HG02884 (cell line): Measurements from ENCODE around the gene FHIP2A.
"Not testable (repeated sequence)": the region's sequence is repeated elsewhere in the genome, so short reads cannot be mapped to it uniquely, and the experiment has no call there.

Experiments used
- ATAC-seq: cut with Tn5 transposase; IDR thresholded peaks from one replicate; pipeline ENCODE4 v1.9.1; 2021; ENCODE audit warnings: mild to moderate bottlenecking, moderate library complexity; ENCODE audit not compliant: unreplicated experiment

Gene FHIP2A

DNA sequence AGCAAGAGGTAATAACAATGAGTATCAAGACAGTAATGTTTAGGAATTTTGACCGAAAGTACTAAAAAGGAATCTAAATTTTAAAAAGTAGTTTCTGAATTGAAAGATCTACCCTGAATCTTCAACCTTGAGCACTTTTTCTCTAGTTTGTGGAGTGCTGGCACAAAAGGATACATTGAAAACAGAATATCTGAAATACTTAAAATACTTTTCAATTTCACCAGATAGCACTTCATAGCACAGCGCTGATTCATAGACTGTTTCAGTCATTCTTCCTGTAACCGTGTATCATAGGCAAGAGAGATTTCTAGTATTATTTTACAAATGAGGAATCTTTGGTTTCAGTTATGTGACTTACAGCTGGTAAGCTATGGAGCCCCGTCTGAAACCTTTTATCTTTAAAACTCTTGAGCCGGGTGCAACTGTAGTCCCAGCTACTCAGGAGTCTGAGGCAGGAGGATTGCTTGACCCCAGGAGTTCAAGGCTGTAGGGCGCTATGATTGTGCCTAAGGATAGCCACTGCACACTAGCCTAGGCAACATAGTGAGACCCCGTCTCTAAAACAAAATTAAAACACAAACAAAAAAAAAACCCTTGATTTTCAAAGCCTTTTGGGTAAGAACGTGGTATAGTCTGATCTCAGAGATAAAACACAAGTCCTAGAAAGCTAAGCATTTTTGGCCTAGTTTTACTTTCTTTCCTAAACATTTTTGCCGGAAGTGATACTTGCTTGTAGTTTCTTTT lies 35.1 kb downstream of the FHIP2A start:
- ATAC-seq: no peak

DNA sequence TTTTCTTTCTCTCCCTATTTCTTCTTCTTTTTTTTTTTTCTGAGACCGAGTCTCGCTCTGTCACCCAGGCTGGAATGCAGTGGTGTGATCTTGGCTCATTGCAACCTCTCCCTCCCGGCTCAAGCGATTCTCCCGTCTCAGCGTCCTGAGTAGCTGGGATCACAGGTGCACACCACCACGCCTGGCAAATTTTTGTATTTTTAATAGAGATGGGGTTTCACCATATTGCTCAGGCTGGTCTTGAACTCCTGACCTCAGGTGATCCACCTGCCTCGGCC lies 35.6 kb downstream of the FHIP2A start:
- not testable (repeated sequence) for ATAC-seq

- no peak for ATAC-seq
Measured at GRCh38 chr10:114857922-114858629, 36.5 kb downstream of the FHIP2A start.

- no peak for ATAC-seq
Measured at GRCh38 chr10:114859222-114859621, 37.6 kb downstream of the FHIP2A start.

DNA sequence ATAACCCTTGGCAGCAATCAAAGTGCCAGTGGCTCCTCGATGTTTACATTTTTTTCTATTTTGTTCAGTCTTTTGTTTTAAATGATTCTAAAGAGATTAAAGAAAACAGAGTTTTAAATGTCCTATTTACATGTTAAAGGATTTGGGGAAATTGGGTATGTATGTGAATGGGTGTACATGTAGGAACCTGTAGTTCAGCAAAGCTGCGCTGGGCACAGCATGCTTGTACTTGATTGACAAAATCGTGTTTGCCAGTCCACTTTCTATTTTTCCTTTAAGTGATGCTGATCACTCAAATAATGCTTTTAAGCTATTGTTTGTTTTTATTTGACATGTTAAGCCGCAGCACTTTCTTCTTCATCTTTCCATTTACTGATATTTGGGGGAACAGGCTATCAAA lies 40.9 kb downstream of the FHIP2A start:
- no peak for ATAC-seq

DNA sequence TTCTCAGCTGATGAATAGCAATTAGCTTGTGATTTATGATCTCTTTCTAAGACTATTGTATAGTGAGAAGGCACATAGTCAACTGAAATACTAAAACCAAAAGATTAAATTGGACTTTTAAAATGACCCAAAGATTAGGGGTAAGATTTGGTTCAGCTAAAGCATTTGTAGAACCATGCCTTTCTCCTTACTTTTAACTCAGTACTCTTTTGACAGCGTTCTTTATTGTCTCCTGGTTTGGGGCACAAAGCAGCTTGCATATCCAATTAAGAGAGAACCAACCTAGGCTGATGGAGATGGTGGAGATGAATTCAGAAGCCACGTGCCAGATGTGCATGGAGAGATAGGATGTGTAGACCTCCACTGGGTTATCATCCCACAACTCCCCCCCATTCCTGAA lies 45.8 kb downstream of the FHIP2A start:
- no peak for ATAC-seq

DNA sequence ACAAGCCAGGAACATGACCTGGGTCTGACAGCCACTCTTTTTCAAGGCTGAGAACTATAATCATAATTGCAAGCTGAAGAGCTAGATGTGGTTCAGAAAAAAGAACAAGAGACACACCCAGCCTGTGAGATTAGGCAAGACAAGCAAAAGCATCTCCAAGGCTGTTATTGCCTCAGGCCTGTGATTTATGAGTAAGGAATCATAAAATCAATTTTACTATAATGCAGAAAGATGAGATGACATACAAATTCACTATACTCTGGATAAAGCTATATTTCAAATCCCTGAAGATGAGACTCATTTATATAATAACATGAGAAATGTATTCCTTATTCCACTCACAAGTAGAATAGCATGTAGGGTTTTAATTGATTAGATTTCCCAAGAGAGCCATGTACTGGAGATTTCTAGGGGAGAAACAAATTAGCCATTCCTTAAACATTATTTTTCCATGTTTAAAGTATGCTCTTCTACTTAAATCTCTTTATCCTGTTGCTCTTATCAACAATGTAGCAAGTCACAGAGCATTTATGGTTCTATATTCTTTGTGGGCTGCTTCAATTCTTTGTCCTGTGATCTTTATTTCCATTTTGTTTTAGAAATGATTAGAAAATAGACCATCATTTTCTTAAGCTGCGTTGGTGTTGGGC lies 47.4 kb downstream of the FHIP2A start:
- no peak for ATAC-seq

GRCh38 chr10:114869520-114869892 lies 47.9 kb downstream of the FHIP2A start:
- no peak for ATAC-seq

DNA sequence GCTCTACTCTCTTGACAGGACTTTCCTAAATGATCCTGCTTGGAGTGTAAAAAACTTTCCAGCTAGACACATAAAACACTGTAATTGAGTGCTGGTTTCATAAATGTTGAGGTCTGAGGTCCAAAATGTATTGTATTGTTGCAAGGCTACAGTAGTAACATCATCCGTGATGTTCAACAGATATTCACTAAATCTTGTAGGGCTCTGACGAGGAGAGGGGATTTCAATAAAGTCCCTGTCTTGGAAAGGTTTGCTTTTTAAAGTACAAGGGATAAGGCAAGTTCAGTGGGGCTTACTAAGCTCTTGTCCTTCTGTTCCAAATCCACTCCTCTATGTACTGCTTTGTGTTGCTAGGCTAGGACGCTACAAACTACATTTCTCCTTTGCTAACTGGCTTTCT lies 48.9 kb downstream of the FHIP2A start:
- ATAC-seq: no peak

DNA sequence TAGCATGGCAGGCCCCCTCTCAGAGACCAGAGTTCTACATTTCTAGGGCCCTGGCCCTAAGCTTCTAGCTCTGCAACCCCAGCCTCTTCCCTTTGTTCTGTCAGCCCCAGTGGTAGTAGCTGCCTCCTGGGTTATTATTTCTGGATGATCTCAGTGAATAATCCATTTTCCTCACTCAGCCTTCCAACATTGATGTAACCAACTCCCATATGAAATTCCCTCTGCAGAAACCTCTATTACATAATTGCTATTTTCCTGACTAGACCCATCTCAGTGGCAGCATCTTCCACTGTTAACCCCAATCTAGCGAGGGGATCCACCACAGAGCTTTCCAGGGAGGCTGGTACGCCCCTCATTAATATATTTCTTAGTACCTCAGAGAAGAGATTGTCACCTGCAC lies 49.8 kb downstream of the FHIP2A start:
- ATAC-seq: no peak
